IMR-90 (cell line): ENCODE results near the gene DAGLA. TPM values are rescaled to one million over a fixed set of nuclear protein-coding genes. Genes with fewer than 3 reads are reported as not detected.

Source experiments
- ATAC-seq: fragments of 200-7000 bp; cut with Tn5 transposase; 2 replicates; pipeline ENCODE4 v1.9.1; 2020; ENCODE audit warnings: low read depth, mild to moderate bottlenecking, moderate library complexity
- BruUV-seq: library from RNA; stranded (reverse); fragments of 400-500 nt; replicated peaks from 2 replicates; lab custom pipeline; 2021; lab: Mats Ljungman, UMichigan
- CTCF ChIA-PET: fragments of 300-600 bp; formaldehyde crosslinking; extraction: SDS; loops from one replicate; lab custom pipeline; 2021; ENCODE audit warnings: antibody characterized with exemption; lab: Yijun Ruan, JAX
- POLR2A ChIA-PET: fragments of 300-600 bp; sonication (Branson Sonifier 250); formaldehyde crosslinking; loops from one replicate; lab custom pipeline; 2022; ENCODE audit warnings: antibody characterized with exemption; ENCODE audit not compliant: unreplicated experiment; lab: Charles Lee
- DNase-seq: peaks from one replicate; pipeline ENCODE4 v3.0.0; 2013
- H2AFZ ChIP-seq: replicated peaks from 2 replicates; pipeline ENCODE3; 2013; ENCODE audit warnings: low read length, mild to moderate bottlenecking; ENCODE audit not compliant: poor library complexity
- H2AK5ac ChIP-seq: 2 replicates; pipeline ENCODE4 v1.6.1; 2013; ENCODE audit warnings: low read depth, low read length, inconsistent platforms
- H2AK9ac ChIP-seq: replicated peaks from 2 replicates; pipeline ENCODE3; 2013; ENCODE audit warnings: mild to moderate bottlenecking, low read depth, low read length, moderate library complexity; ENCODE audit not compliant: poor library complexity
- H2BK120ac ChIP-seq: 2 replicates; pipeline ENCODE4 v1.6.1; 2013; ENCODE audit warnings: low read depth, low read length, inconsistent platforms
- H2BK15ac ChIP-seq: 3 replicates; pipeline ENCODE4 v1.6.1; 2013; ENCODE audit warnings: low read depth, low read length, inconsistent platforms
- H2BK20ac ChIP-seq: 2 replicates; pipeline ENCODE4 v1.6.1; 2013; ENCODE audit warnings: low read depth, mild to moderate bottlenecking, inconsistent platforms, low read length, moderate library complexity
- H2BK5ac ChIP-seq: 2 replicates; pipeline ENCODE4 v1.6.1; 2013; ENCODE audit warnings: mild to moderate bottlenecking, low read depth, low read length, inconsistent platforms; ENCODE audit not compliant: poor library complexity, severe bottlenecking
- H3K14ac ChIP-seq: replicated peaks from 2 replicates; pipeline ENCODE4 v1.6.1; 2013; ENCODE audit warnings: low read depth, low read length, inconsistent platforms
- H3K18ac ChIP-seq: 2 replicates; pipeline ENCODE4 v1.6.1; 2013; ENCODE audit warnings: low read depth, low read length, control low read depth
- H3K23ac ChIP-seq: 2 replicates; pipeline ENCODE4 v1.6.1; 2013; ENCODE audit warnings: low read depth, low read length, inconsistent platforms
- H3K27ac ChIP-seq: 2 replicates; pipeline ENCODE4 v1.5.1; 2013; ENCODE audit warnings: mild to moderate bottlenecking, control low read depth, low read length; ENCODE audit not compliant: insufficient read depth
- H3K27me3 ChIP-seq: 2 replicates; pipeline ENCODE4 v1.6.1; 2013; ENCODE audit warnings: low read length; ENCODE audit not compliant: control insufficient read depth, insufficient read depth
- H3K36me3 ChIP-seq: 2 replicates; pipeline ENCODE4 v1.6.1; 2013; ENCODE audit warnings: low read length, mixed read lengths; ENCODE audit not compliant: control insufficient read depth, insufficient read depth
- H3K4ac ChIP-seq: 2 replicates; pipeline ENCODE4 v1.6.1; 2013; ENCODE audit warnings: low read depth, low read length, inconsistent platforms
- H3K4me1 ChIP-seq: 2 replicates; pipeline ENCODE4 v1.6.1; 2013; ENCODE audit warnings: low read length, mixed read lengths; ENCODE audit not compliant: control insufficient read depth, insufficient read depth
- H3K4me2 ChIP-seq: 2 replicates; pipeline ENCODE4 v1.6.1; 2013; ENCODE audit warnings: low read depth, mild to moderate bottlenecking, control low read depth, low read length, moderate library complexity
- H3K4me3 ChIP-seq: 2 replicates; pipeline ENCODE4 v1.5.1; 2013; ENCODE audit warnings: low read depth, mild to moderate bottlenecking, control low read depth, low read length, moderate library complexity; ENCODE audit not compliant: insufficient read depth
- H3K56ac ChIP-seq: 2 replicates; pipeline ENCODE4 v1.6.1; 2013; ENCODE audit warnings: low read length, inconsistent platforms; ENCODE audit not compliant: insufficient read depth; ENCODE audit errors: extremely low read depth
- H3K79me1 ChIP-seq, 2 experiments: 2 replicates each; pipeline ENCODE4 v1.6.1; 2013; ENCODE audit warnings: low read length in 2 of 2, inconsistent platforms in 1 of 2, low read depth in 1 of 2
- H3K9ac ChIP-seq: 2 replicates; pipeline ENCODE4 v1.6.1; 2013; ENCODE audit warnings: low read depth, low read length, control low read depth
- H3K9me1 ChIP-seq: 2 replicates; pipeline ENCODE4 v1.6.1; 2013; ENCODE audit warnings: low read length, inconsistent platforms; ENCODE audit not compliant: insufficient read depth
- H3K9me3 ChIP-seq: 2 replicates; pipeline ENCODE4 v1.6.1; 2013; ENCODE audit warnings: low read length; ENCODE audit not compliant: control insufficient read depth, insufficient read depth
- H4K20me1 ChIP-seq: 2 replicates; pipeline ENCODE4 v1.6.1; 2013; ENCODE audit warnings: low read length, inconsistent platforms; ENCODE audit not compliant: insufficient read depth
- H4K5ac ChIP-seq: 2 replicates; pipeline ENCODE4 v1.6.1; 2013; ENCODE audit warnings: mild to moderate bottlenecking, low read depth, low read length, control low read depth
- H4K8ac ChIP-seq, 2 experiments: 2 replicates each; pipeline ENCODE4 v1.6.1; 2013; ENCODE audit warnings: low read depth in 2 of 2, low read length in 2 of 2, control low read depth in 1 of 2, inconsistent platforms in 1 of 2
- H4K91ac ChIP-seq: 2 replicates; pipeline ENCODE4 v1.6.1; 2013; ENCODE audit warnings: low read depth, low read length, inconsistent platforms; ENCODE audit not compliant: insufficient read depth
- BHLHE40 ChIP-seq: fragments of 150-350 bp; IDR thresholded peaks from 2 replicates; pipeline ENCODE4 v1.6.1; 2016; ENCODE audit warnings: mild to moderate bottlenecking, low read depth, low read length
- FOS ChIP-seq: fragments of 150-350 bp; IDR thresholded peaks from 2 replicates; pipeline ENCODE4 v1.6.1; 2016; ENCODE audit warnings: low read depth, low read length
- MXI1 ChIP-seq: IDR thresholded peaks from 2 replicates; pipeline ENCODE4 v1.6.1; 2012; ENCODE audit warnings: low read depth, mild to moderate bottlenecking, low read length, moderate library complexity, borderline replicate concordance
- NFE2L2 ChIP-seq: fragments of 150-350 bp; IDR thresholded peaks from 2 replicates; pipeline ENCODE4 v1.6.1; 2016; ENCODE audit warnings: low read depth, mild to moderate bottlenecking, low read length
- RAD21 ChIP-seq: IDR thresholded peaks from 2 replicates; pipeline ENCODE4 v1.6.1; 2012; ENCODE audit warnings: low read length, improper control_type of control experiment
- SMC3 ChIP-seq: fragments of 150-350 bp; IDR thresholded peaks from 2 replicates; pipeline ENCODE4 v1.6.1; 2016; ENCODE audit warnings: low read depth, mild to moderate bottlenecking, antibody characterized with exemption, low read length, moderate library complexity
- WGBS, 2 experiments: methylation state at CpG; one replicate each; pipeline versions ENCODE4 v1.1.5 to v1.1.7; 2013; ENCODE audit warnings: missing lambda C conversion rate in 2 of 2; ENCODE audit not compliant: insufficient read length in 1 of 2; ENCODE audit errors: extremely low coverage in 2 of 2; 5-methylcytosine and 5-hydroxymethylcytosine counted together
- dilution Hi-C: fragments of 300-500 bp; cut with HindIII; formaldehyde crosslinking; loops from one replicate; pipeline ENCODE4 v1.14.3; 2018; ENCODE audit warnings: low sequenced_read_pairs; ENCODE audit not compliant: unreplicated experiment
- in situ Hi-C: fragments of 300-500 bp; cut with MboI; formaldehyde crosslinking; loops from 3 replicates; pipeline ENCODE4 v1.14.3; 2019; ENCODE audit warnings: low sequenced_read_pairs, inconsistent platforms, mixed read lengths
- intact Hi-C: fragments of 100-400 bp; cut with micrococcal nuclease; formaldehyde crosslinking; loops from 2 replicates; pipeline ENCODE4 v1.10.0; 2022
- polyA plus RNA-seq, 3 experiments: library from polyadenylated mRNA; depleted of rRNA; stranded (reverse); fragments of >200 nt; gene quantifications; 2 replicates each; pipeline ENCODE4 v1.2.3, GENCODE V29; 2012; ENCODE audit warnings: low replicate concordance in 1 of 3
- total RNA-seq: library from RNA; depleted of rRNA; stranded (reverse); fragments of >200 nt; gene quantifications from 2 replicates; pipeline ENCODE4 v1.2.3, GENCODE V29; 2012
- TF ChIP-seq, protein P1 (sequence below): conservative IDR thresholded peaks from 2 replicates; pipeline ENCODE4 v1.5.1; 2012; ENCODE audit warnings: mild to moderate bottlenecking, low read depth, low read length, improper control_type of control experiment

Gene DAGLA
- total and polyA plus RNA-seq, 2 of the 4 experiments (the other 2 are of a cell fraction) = 0.90 to 3.8 TPM

- Histone ChIP-seq H4K91ac (no peak overlapping the region), H3K9ac (no peak overlapping the region), H3K4ac (no peak overlapping the region), H2AK9ac (no peak overlapping the region), H2BK5ac (no peak overlapping the region), H3K27ac (no peak overlapping the region), H3K27me3 (peaks cover 22% of the 10 kb centered on the region; the same call in 1 of the 2 replicates), H2BK20ac (no peak overlapping the region), H3K14ac (no peak overlapping the region), H3K36me3 (no peaks in the 10 kb centered on the region), H2BK15ac (no peak overlapping the region), H3K56ac (no peak overlapping the region), H4K8ac (no peak overlapping the region), H3K79me1 (peaks cover 4 to 18% of the 10 kb centered on the region in 2 experiments; a peak in 2 of 4 replicates), H3K4me3 (no peak overlapping the region), H3K18ac (no peak overlapping the region), H3K9me3 (no peaks in the 10 kb centered on the region), H4K20me1 (no peaks in the 10 kb centered on the region), H2BK120ac (no peak overlapping the region), H2AK5ac (no peak overlapping the region), H3K4me2 (no peak overlapping the region), H2AFZ (no peak overlapping the region), H3K9me1 (peaks cover 12% of the 10 kb centered on the region), H3K4me1 (peaks cover 12% of the 10 kb centered on the region), H4K5ac (no peak overlapping the region), H3K23ac (no peak overlapping the region)
- CTCF ChIA-PET = no interaction called here
- DNase-seq (no peak), ATAC-seq (no peak)
- no TSS peak for BruUV-seq
- WGBS, 2 experiments = 33% methylated on average over 1 of the region's 4 CpGs; no CpG with 5 or more reads in 1 of the 2 experiments
- TF ChIP-seq SMC3 (no peak), RAD21 (no peak), MXI1 (no peak), FOS (no peak), NFE2L2 (no peak), BHLHE40 (no peak)
- TF ChIP-seq, protein P1, sequence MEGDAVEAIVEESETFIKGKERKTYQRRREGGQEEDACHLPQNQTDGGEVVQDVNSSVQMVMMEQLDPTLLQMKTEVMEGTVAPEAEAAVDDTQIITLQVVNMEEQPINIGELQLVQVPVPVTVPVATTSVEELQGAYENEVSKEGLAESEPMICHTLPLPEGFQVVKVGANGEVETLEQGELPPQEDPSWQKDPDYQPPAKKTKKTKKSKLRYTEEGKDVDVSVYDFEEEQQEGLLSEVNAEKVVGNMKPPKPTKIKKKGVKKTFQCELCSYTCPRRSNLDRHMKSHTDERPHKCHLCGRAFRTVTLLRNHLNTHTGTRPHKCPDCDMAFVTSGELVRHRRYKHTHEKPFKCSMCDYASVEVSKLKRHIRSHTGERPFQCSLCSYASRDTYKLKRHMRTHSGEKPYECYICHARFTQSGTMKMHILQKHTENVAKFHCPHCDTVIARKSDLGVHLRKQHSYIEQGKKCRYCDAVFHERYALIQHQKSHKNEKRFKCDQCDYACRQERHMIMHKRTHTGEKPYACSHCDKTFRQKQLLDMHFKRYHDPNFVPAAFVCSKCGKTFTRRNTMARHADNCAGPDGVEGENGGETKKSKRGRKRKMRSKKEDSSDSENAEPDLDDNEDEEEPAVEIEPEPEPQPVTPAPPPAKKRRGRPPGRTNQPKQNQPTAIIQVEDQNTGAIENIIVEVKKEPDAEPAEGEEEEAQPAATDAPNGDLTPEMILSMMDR = no peak
- POLR2A ChIA-PET = no interaction called here
- in situ Hi-C loops = no loop called here
- intact Hi-C loops = no loop called here
- dilution Hi-C loops = no loop called here
Measured at GRCh38 chr11:61715867-61716266, 35.7 kb downstream of the DAGLA start.
